ENCODE data around the gene EIF4A3.
"Not testable (repeated sequence)": the region's sequence is repeated elsewhere in the genome, so short reads cannot be mapped to it uniquely, and the experiment has no call there.

Gene EIF4A3

GRCh38 chr17:80171681-80172080 lies 24.8 kb upstream of the EIF4A3 start:
- DNase-seq (ENCODE audit: low spot score), result no peak

- DNase-seq (ENCODE audit: low spot score), result no peak
Observed at GRCh38 chr17:80169784-80170500, 23.0 kb upstream of the EIF4A3 start, which contains the start of gene CARD14. Gene CARD14 (plus strand): TSS chr17:80170030. CDS start chr17:80181439, 11,409 bp downstream.

GRCh38 chr17:80169107-80169506 lies 22.2 kb upstream of the EIF4A3 start:
- DNase-seq (ENCODE audit: low spot score), result no peak

- DNase-seq (ENCODE audit: low spot score), result no peak
Observed at GRCh38 chr17:80168371-80168770, 21.4 kb upstream of the EIF4A3 start.

GRCh38 chr17:80166446-80166845 lies 19.5 kb upstream of the EIF4A3 start:
- DNase-seq (ENCODE audit: low spot score), result no peak

- DNase-seq (ENCODE audit: low spot score), result no peak
Observed at GRCh38 chr17:80164185-80164584, 17.3 kb upstream of the EIF4A3 start.

- no peak for DNase-seq (ENCODE audit: low spot score)
Observed at GRCh38 chr17:80163336-80163735, 16.4 kb upstream of the EIF4A3 start.

- DNase-seq (ENCODE audit: low spot score), result no peak
Observed at GRCh38 chr17:80160536-80160935, 13.6 kb upstream of the EIF4A3 start.

- DNase-seq (ENCODE audit: low spot score), result no peak
Observed at GRCh38 chr17:80158846-80159245, 11.9 kb upstream of the EIF4A3 start.

- DNase-seq (ENCODE audit: low spot score), result not testable (repeated sequence)
Observed at GRCh38 chr17:80155600-80155999, 8.7 kb upstream of the EIF4A3 start.

GRCh38 chr17:80154166-80154565 lies 7.2 kb upstream of the EIF4A3 start:
- no peak for DNase-seq (ENCODE audit: low spot score)

GRCh38 chr17:80153004-80153403 lies 6.1 kb upstream of the EIF4A3 start:
- no peak for DNase-seq (ENCODE audit: low spot score)

- DNase-seq (ENCODE audit: low spot score), result no peak
Observed at GRCh38 chr17:80152081-80152702, 5.3 kb upstream of the EIF4A3 start.

GRCh38 chr17:80151333-80151732 lies 4.4 kb upstream of the EIF4A3 start:
- no peak for DNase-seq (ENCODE audit: low spot score)

GRCh38 chr17:80146121-80147034 lies 550 bp downstream of the EIF4A3 start:
- peak; percentile 60 for DNase-seq (ENCODE audit: low spot score)

GRCh38 chr17:80145076-80146075 lies 1.6 kb downstream of the EIF4A3 start:
- DNase-seq (ENCODE audit: low spot score), result peak; percentile 26

GRCh38 chr17:80142929-80143328 lies 4.0 kb downstream of the EIF4A3 start:
- DNase-seq (ENCODE audit: low spot score), result no peak

- DNase-seq (ENCODE audit: low spot score), result no peak
Observed at GRCh38 chr17:80141463-80142165, 5.3 kb downstream of the EIF4A3 start.

GRCh38 chr17:80138856-80139426 lies 8.0 kb downstream of the EIF4A3 start:
- DNase-seq (ENCODE audit: low spot score), result no peak

- no peak for DNase-seq (ENCODE audit: low spot score)
Observed at GRCh38 chr17:80137131-80137530, 9.8 kb downstream of the EIF4A3 start.

GRCh38 chr17:80133626-80133970 lies 13.3 kb downstream of the EIF4A3 start:
- DNase-seq (ENCODE audit: low spot score), result no peak
